SHP77 (cell line): Measurements from ENCODE around the gene SLC15A3.

Source experiments
- DNase-seq, 2 experiments: peaks; one replicate each; lab custom pipeline; 2025; lab: John Stamatoyannopoulos, UW

Gene SLC15A3

DNA sequence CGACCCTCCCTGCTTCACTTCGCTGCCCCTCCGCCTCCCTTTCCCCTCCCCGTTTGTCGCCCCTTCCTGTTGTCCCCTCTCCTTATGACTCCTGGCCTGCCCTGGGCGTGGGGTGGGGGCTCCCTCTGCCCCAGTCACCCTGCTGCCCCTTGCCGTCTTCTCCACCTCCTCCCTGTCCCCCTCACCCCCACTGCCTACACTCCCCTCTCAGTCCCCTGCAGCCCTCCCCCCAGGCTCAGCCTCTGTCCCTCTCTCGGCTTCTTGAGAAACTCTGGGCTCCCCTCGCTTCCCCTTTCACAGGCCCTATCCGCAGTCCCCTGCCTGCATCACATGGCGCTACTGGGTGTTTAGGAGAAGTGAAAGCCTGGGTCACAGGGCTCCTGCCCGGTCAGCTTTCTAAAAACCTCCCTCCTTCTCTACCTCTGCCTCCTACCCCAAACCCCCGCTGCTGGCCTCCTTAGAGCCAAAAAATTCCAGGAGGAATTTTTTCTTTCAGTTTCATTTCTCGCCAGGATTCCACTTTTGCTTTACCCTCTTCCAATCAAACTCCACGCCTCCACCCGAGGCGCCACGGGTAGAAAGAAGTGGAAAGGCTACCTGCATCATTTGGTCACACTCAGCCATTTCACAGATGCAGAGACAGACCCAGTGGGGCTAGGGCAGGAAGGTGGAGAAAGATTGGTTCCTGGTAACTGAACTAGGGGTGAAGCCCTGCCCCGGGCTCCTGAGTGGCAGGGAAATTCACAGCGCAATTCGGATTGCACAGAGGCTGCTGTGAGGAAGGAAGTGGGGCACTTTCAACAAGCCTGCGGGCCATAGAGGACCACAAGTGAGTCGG, at the start of gene SLC15A3:
TSS of gene SLC15A3 (minus strand) at position 273 of the 838 bp plus-strand sequence. CDS start 625 bp downstream, outside the sequence.
- DNase-seq: no peak

GRCh38 chr11:61000426-61000825, 48.5 kb upstream of the SLC15A3 start:
- no peak for DNase-seq

- peak; percentile 32 to 39 for DNase-seq
Observed at GRCh38 chr11:60996381-60997138, 44.6 kb upstream of the SLC15A3 start.

DNA sequence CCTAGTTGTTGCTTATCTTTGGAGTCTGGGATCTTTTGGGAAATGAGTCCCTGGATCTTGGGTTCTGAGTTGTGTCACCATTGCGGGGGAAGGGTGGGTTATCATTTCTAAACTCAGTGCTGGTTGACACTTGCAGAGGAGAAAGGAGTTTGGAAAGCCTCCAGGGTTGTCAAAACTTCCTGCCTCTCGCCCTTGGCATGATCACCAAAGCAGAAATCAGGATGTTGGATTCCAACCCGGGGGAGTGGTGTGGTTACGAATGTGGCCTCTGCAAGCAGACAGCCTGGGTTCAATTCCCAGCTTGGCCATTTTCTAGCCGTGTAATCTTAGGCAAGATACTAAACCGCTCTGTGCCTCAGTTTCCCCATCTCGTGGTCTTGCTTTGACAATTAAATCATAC, 43.8 kb upstream of the SLC15A3 start:
- DNase-seq: no peak

DNA sequence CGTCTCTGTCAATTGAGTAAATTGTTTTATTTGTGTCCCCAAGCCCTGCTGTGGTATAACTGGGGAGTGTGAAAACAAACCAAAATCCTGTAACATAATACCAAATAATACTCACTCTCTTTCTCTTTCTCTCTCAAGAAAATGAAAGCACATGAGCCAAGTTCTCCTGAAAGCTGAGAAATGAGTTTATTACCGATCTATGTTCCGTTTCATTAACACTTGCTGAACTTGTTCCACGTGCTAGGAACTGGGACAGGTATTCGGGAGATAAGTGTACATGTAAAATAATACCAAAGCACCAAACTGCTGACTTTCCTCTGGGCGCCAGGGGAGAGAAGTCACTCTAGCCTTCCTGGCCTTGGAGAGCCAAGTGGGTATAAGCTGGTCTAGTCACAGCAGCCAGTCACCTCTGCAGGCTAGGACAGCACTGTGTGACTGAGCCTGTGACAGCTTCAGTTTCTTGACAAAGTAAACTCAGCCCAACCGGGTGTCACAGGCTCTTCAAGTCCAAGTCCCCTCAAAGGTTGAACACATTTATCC, 42.6 kb upstream of the SLC15A3 start:
- no peak for DNase-seq

GRCh38 chr11:60993615-60994014, 41.6 kb upstream of the SLC15A3 start:
- no peak for DNase-seq

GRCh38 chr11:60992842-60993409, 41.0 kb upstream of the SLC15A3 start:
- no peak for DNase-seq

DNA sequence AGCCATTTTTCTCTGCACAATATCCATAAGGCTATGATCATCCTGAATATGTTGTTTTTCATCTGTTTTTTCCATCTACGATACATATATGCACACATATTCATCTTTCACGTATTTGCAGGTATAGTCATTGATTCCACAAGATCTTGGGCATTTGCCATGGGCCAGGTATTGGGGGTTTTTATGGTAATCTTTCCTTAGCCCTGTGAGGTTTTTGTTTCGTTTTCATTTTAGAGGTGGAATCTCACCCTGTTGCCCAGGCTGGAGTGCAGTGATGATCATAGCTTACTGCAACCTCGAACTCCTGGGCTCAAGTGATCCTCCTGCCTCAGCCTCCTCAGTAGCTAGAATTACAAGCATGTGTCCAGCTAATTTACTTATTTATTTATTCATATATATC, 39.5 kb upstream of the SLC15A3 start:
- no peak for DNase-seq

GRCh38 chr11:60989093-60989650, 37.2 kb upstream of the SLC15A3 start:
- no peak for DNase-seq

- no peak for DNase-seq
Observed at GRCh38 chr11:60988658-60989057, 36.7 kb upstream of the SLC15A3 start.

GRCh38 chr11:60987577-60988277, 35.8 kb upstream of the SLC15A3 start:
- DNase-seq: no peak

GRCh38 chr11:60985991-60986915, 34.3 kb upstream of the SLC15A3 start:
- no peak for DNase-seq

GRCh38 chr11:60985501-60985900, 33.5 kb upstream of the SLC15A3 start:
- no peak for DNase-seq

DNA sequence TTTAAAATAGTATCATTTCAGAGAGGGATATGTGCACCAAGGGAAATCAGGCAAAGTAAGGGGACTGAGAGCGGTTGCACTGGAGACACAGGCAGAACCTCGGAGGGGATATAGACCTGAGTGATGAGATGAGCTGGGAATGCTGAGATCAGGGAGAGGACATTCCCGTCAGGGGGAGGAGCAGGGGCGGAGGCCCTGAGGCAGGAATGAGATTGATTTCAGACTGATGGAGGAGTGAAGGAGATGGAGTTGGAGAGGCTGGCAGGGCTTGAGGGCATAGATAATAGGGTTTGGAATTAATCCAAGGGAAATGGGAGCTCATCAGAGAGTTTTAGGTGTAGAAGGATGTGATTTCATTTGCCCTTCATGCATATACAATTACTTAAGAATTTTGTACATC, 32.7 kb upstream of the SLC15A3 start:
- DNase-seq: no peak

DNA sequence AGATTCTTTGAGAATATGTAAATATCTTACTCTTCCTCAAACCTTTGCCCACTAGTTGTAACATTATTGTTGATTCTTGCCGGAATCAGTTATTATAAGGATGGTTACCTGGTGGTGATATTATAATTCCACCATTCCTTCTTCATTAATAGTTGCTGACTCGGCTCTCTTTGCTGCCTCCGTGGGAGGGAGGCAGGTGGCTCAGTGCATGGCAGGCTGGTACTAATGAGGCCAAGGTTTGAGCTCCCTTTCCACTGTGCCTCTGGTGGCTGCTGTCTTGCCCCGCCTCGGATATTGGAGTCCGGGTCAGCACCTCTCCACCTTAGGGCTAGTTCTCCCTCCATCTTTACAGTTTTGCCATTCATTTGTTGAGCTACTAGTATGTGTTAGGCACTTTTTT, 32.2 kb upstream of the SLC15A3 start:
- no peak for DNase-seq

DNA sequence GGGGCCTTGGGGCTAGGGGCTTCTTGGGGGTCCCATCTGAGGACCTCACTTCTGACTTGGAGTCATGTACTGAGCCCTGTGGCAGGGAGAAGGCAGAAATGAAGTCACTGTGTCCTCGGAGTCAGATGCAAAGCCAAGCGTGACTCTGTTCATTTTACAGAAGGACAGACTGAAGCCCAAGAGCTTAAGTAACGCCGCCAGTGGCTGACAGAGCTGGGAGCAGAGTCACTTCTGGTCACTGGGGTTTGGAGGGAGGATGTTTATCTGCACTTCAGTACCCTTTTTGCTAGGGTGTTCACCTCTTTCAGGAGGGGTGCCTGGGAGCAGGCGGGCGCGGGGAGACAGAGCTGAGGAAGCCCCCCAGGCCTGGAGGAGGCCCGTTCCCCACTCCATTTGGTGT, 30.2 kb upstream of the SLC15A3 start:
- DNase-seq: no peak

GRCh38 chr11:60981515-60981914, 29.5 kb upstream of the SLC15A3 start:
- DNase-seq: no peak

DNA sequence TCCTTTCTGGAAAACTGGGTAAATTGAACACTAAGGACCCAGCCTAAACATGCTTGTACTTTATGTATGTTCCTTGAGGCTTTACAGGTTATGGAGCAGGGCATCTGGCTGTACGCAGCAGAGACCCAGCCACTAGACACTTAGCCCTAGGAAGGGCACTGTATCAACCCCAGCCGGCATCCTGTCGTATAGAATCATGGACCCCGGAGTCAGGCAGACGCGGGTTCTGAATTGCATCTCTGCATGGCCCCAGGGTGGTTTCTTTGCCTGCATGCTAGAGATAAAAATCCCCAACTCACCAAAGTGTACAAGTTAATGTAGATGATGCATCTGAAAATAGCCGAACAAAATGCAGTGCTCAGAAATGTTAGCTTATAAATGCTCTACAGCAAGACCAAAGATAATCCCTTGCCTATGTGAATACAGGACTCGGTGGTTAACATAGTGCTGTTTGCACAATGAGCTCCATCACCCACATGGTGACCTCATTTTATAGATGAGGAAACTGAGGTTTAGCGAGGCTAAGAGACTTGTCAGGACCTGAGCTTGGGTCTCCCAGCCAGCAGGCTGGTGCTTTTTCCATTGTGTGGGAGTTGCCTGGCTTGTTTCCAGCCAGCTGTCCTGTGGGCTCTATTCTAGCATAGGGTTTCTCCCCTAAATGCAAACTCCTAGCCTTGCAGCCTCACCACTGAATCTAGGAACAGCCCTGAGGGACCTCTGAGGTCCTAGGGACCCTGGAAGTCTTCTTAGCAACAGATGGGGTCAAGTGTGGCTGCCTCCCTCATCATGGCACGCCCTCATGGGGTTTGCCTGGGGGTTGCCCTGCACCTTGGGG, 26.8 kb upstream of the SLC15A3 start:
- peak in 1 of 2 experiments; percentile 27 for DNase-seq

GRCh38 chr11:60977836-60978235, 25.9 kb upstream of the SLC15A3 start:
- no peak for DNase-seq

GRCh38 chr11:60977224-60977623, 25.2 kb upstream of the SLC15A3 start:
- DNase-seq: no peak
